Liver (tissue), 9 donors: Measurements from ENCODE around the gene THSD4. TPM values are rescaled to one million over a fixed set of nuclear protein-coding genes. Genes with fewer than 3 reads are reported as not detected.

ENCODE experiments used
- DNase-seq: peaks from one replicate; pipeline ENCODE4 v3.0.0-alpha.2; 2017; ENCODE audit warnings: low spot score
- H3K27ac ChIP-seq, 2 donors: one replicate each; pipeline ENCODE4 v1.7.0; 2013; ENCODE audit warnings: inconsistent platforms in 2 of 2, low read length in 2 of 2, control low read depth in 1 of 2, low read depth in 1 of 2, mild to moderate bottlenecking in 1 of 2
- H3K27me3 ChIP-seq, 4 donors: one replicate each; pipeline versions ENCODE4 v1.6.1 to v1.7.0; 2013; ENCODE audit warnings: low read length in 3 of 4, inconsistent platforms in 1 of 4, mild to moderate bottlenecking in 1 of 4, moderate library complexity in 1 of 4; ENCODE audit not compliant: control insufficient read depth in 4 of 4, insufficient read depth in 4 of 4
- H3K36me3 ChIP-seq, 4 donors: one replicate each; pipeline versions ENCODE4 v1.6.1 to v1.7.0; 2013; ENCODE audit warnings: low read length in 3 of 4, mild to moderate bottlenecking in 3 of 4, low read depth in 1 of 4, moderate library complexity in 1 of 4; ENCODE audit not compliant: control insufficient read depth in 4 of 4, insufficient read depth in 3 of 4
- H3K4me1 ChIP-seq, 4 donors: one replicate each; pipeline versions ENCODE4 v1.6.1 to v1.7.0; 2013; ENCODE audit warnings: low read length in 3 of 4, mild to moderate bottlenecking in 3 of 4, moderate library complexity in 1 of 4; ENCODE audit not compliant: control insufficient read depth in 4 of 4, insufficient read depth in 4 of 4
- H3K4me3 ChIP-seq, 3 donors: one replicate each; pipeline versions ENCODE4 v1.6.1 to v1.7.0; 2013; ENCODE audit warnings: low read length in 3 of 3, control low read depth in 1 of 3, low read depth in 1 of 3, mild to moderate bottlenecking in 1 of 3
- H3K9ac ChIP-seq, 2 donors: one replicate each; pipeline ENCODE4 v1.7.0; 2013; ENCODE audit warnings: low read length in 2 of 2, mild to moderate bottlenecking in 2 of 2, moderate library complexity in 2 of 2, control low read depth in 1 of 2, low read depth in 1 of 2
- H3K9me3 ChIP-seq, 4 donors: one replicate each; pipeline versions ENCODE4 v1.6.1 to v1.7.0; 2013; ENCODE audit warnings: low read length in 3 of 4; ENCODE audit not compliant: control insufficient read depth in 4 of 4
- CTCF ChIP-seq: fragments of 150-350 bp; IDR thresholded peaks from 2 replicates; pipeline ENCODE4 v1.5.1; 2017; ENCODE audit warnings: improper control_type of control experiment, low read depth, low read length; ENCODE audit not compliant: missing input control
- EGR1 ChIP-seq, 2 donors: IDR thresholded peaks; 2 replicates each; pipeline ENCODE4 v1.6.1; 2016 to 2018; ENCODE audit warnings: antibody characterized with exemption in 2 of 2, low read depth in 2 of 2
- FOXA1 ChIP-seq: IDR thresholded peaks from 2 replicates; pipeline ENCODE4 v1.6.1; 2016; ENCODE audit warnings: antibody characterized with exemption
- FOXA2 ChIP-seq: IDR thresholded peaks from 2 replicates; pipeline ENCODE4 v1.6.1; 2016; ENCODE audit warnings: antibody characterized with exemption
- GABPA ChIP-seq, 2 donors: IDR thresholded peaks in 1 of 2; conservative IDR thresholded peaks in 1 of 2; 2 replicates each; pipeline ENCODE4 v1.6.1; 2016; ENCODE audit warnings: antibody characterized with exemption in 2 of 2, mild to moderate bottlenecking in 1 of 2, moderate library complexity in 1 of 2
- HNF4A ChIP-seq, 2 donors: conservative IDR thresholded peaks; 2 replicates each; pipeline ENCODE4 v1.6.1; 2016; ENCODE audit warnings: antibody characterized with exemption in 2 of 2, mild to moderate bottlenecking in 2 of 2
- HNF4G ChIP-seq: IDR thresholded peaks from 2 replicates; pipeline ENCODE4 v1.6.1; 2016; ENCODE audit warnings: antibody characterized with exemption
- JUND ChIP-seq, 2 donors: IDR thresholded peaks; 2 replicates each; pipeline ENCODE4 v1.6.1; 2016; ENCODE audit warnings: antibody characterized with exemption in 2 of 2
- MAX ChIP-seq: IDR thresholded peaks from 2 replicates; pipeline ENCODE4 v1.6.1; 2016; ENCODE audit warnings: antibody characterized with exemption
- NR2F2 ChIP-seq: IDR thresholded peaks from 2 replicates; pipeline ENCODE4 v1.6.1; 2016; ENCODE audit warnings: antibody characterized with exemption
- RAD21 ChIP-seq, 2 donors: IDR thresholded peaks; 2 replicates each; pipeline ENCODE4 v1.6.1; 2016; ENCODE audit warnings: antibody characterized with exemption in 2 of 2, mild to moderate bottlenecking in 2 of 2
- RXRA ChIP-seq, 2 donors: IDR thresholded peaks; 2 replicates each; pipeline ENCODE4 v1.6.1; 2017 to 2018; ENCODE audit warnings: antibody characterized with exemption in 2 of 2, mild to moderate bottlenecking in 1 of 2
- SP1 ChIP-seq: IDR thresholded peaks from 2 replicates; pipeline ENCODE4 v1.6.1; 2018; ENCODE audit warnings: antibody characterized with exemption, mild to moderate bottlenecking
- TAF1 ChIP-seq: conservative IDR thresholded peaks from 2 replicates; pipeline ENCODE4 v1.6.1; 2016; ENCODE audit warnings: antibody characterized with exemption, mild to moderate bottlenecking
- YY1 ChIP-seq: IDR thresholded peaks from 2 replicates; pipeline ENCODE4 v1.6.1; 2016; ENCODE audit warnings: antibody characterized with exemption, mild to moderate bottlenecking
- ZBTB33 ChIP-seq: IDR thresholded peaks from 2 replicates; pipeline ENCODE4 v1.6.1; 2016; ENCODE audit warnings: antibody characterized with exemption
- WGBS: extraction: QIAGEN DNeasy Blood & Tissue Kit; methylation state at CpG from one replicate; pipeline ENCODE4 v1.1.7; 2013; 5-methylcytosine and 5-hydroxymethylcytosine counted together
- polyA plus RNA-seq, 2 donors: library from polyadenylated mRNA; stranded (reverse) in 1 of 2; unstranded in 1 of 2; fragments of 200-250 nt in 1 of 2; fragments of >200 nt in 1 of 2; fragmentation: Nextera tagmentation in 1 of 2; extraction: Ambion mirVana in 1 of 2; gene quantifications; one replicate each; pipeline versions ENCODE4 v1.2.1 to v1.2.3, GENCODE V29; 2013 to 2015
- total RNA-seq, 2 donors: library from RNA; depleted of rRNA; stranded (reverse); fragments of >200 nt; gene quantifications; one replicate each; pipeline ENCODE4 v1.2.3, GENCODE V29; 2014
- TF ChIP-seq, protein P1 (sequence below): IDR thresholded peaks from 2 replicates; pipeline ENCODE4 v1.6.1; 2016; ENCODE audit warnings: antibody characterized with exemption
- TF ChIP-seq, protein P2 (sequence below): IDR thresholded peaks from 2 replicates; pipeline ENCODE4 v1.6.1; 2016; ENCODE audit warnings: antibody characterized with exemption, mild to moderate bottlenecking
- donor health status: healthy.
- donor health status: healthy.
- donor health status: healthy.
- donor health status: healthy.
- donor health status: healthy.

The THSD4 gene
- total and polyA plus RNA-seq, 4 donors: 0.23 to 11.5 (median 1.9) TPM

GRCh38 chr15:71380345-71380744, 265.1 kb downstream of the THSD4 start:
- Histone ChIP-seq H3K9ac (no peak overlapping the region), H3K27me3 (no peaks in the 10 kb centered on the region), H3K4me1 (peaks cover 0 to 21% (median 2%) of the 10 kb centered on the region in 4 donors), H3K27ac (no peak overlapping the region), H3K9me3 (no peaks in the 10 kb centered on the region), H3K36me3 (no peaks in the 10 kb centered on the region), H3K4me3 (no peak overlapping the region)
- WGBS: 48% methylated on average over 2 of the region's 2 CpGs
- DNase-seq: no peak
- TF ChIP-seq ZBTB33 (no peak), RXRA (IDR thresholded peaks at IDR 0.05) (no peak), HNF4A (conservative IDR thresholded peaks at IDR 0.05) (peak; percentile 9 to 15)

- 84% methylated on average over 3 of the region's 3 CpGs for WGBS
- H3K9ac ChIP-seq: no peak overlapping the region
- peak overlapping the region in 1 of 2 donors; percentile 33 for H3K27ac ChIP-seq
- H3K4me1 ChIP-seq: peaks cover 1 to 32% (median 5%) of the 10 kb centered on the region in 4 donors
- no peak for TF ChIP-seq YY1
- no peak for TF ChIP-seq MAX
- no peak for TF ChIP-seq EGR1 (IDR thresholded peaks at IDR 0.05; ENCODE audit: low read depth in 2 of 2)
- no peak for TF ChIP-seq JUND (IDR thresholded peaks at IDR 0.05)
- TF ChIP-seq ZBTB33: no peak
- TF ChIP-seq, protein P1, sequence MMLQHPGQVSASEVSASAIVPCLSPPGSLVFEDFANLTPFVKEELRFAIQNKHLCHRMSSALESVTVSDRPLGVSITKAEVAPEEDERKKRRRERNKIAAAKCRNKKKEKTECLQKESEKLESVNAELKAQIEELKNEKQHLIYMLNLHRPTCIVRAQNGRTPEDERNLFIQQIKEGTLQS: no peak
- TF ChIP-seq SP1: no peak
- TF ChIP-seq, protein P2, sequence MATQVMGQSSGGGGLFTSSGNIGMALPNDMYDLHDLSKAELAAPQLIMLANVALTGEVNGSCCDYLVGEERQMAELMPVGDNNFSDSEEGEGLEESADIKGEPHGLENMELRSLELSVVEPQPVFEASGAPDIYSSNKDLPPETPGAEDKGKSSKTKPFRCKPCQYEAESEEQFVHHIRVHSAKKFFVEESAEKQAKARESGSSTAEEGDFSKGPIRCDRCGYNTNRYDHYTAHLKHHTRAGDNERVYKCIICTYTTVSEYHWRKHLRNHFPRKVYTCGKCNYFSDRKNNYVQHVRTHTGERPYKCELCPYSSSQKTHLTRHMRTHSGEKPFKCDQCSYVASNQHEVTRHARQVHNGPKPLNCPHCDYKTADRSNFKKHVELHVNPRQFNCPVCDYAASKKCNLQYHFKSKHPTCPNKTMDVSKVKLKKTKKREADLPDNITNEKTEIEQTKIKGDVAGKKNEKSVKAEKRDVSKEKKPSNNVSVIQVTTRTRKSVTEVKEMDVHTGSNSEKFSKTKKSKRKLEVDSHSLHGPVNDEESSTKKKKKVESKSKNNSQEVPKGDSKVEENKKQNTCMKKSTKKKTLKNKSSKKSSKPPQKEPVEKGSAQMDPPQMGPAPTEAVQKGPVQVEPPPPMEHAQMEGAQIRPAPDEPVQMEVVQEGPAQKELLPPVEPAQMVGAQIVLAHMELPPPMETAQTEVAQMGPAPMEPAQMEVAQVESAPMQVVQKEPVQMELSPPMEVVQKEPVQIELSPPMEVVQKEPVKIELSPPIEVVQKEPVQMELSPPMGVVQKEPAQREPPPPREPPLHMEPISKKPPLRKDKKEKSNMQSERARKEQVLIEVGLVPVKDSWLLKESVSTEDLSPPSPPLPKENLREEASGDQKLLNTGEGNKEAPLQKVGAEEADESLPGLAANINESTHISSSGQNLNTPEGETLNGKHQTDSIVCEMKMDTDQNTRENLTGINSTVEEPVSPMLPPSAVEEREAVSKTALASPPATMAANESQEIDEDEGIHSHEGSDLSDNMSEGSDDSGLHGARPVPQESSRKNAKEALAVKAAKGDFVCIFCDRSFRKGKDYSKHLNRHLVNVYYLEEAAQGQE: no peak
- TF ChIP-seq RAD21 (IDR thresholded peaks at IDR 0.05): no peak
- no peak for TF ChIP-seq RXRA (IDR thresholded peaks at IDR 0.05)
- no peak for TF ChIP-seq CTCF
- TF ChIP-seq NR2F2: no peak
- no peak for TF ChIP-seq HNF4A (conservative IDR thresholded peaks at IDR 0.05)
- no peak for TF ChIP-seq FOXA1
- no peak for TF ChIP-seq GABPA (IDR thresholded peaks at IDR 0.05 in 1 of 2, conservative IDR thresholded peaks at IDR 0.05 in 1 of 2)
- TF ChIP-seq FOXA2: no peak
- no peak for TF ChIP-seq HNF4G
- no peak for TF ChIP-seq TAF1
- H3K27me3 ChIP-seq: no peaks in the 10 kb centered on the region
- H3K9me3 ChIP-seq: no peaks in the 10 kb centered on the region
- no peak overlapping the region for H3K4me3 ChIP-seq
- H3K36me3 ChIP-seq: no peaks in the 10 kb centered on the region
- DNase-seq: no peak
These were observed 269.2 kb downstream of the THSD4 start for GRCh38 chr15:71384501-71384900.
